ENCODE data around the gene SLC22A1.

Gene SLC22A1

DNA sequence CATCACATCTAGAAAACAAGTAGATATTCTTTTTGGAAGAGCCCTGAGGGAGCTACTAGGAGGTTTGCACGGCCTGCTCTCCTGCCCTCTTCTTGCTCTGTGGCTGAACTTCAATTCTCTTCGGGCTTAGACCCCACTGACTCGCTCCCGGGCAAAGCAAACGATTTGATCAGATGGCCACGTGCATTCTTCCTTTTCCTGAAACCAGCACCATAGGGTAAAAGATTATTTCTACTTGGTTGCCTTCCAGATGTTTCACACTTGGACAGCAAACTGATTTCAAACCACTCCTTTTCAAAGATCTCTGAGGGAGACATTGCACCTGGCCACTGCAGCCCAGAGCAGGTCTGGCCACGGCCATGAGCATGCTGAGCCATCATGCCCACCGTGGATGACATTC, at the start of gene SLC22A1:
SLC22A1 (plus strand) TSS at position 258 of the 400 bp plus-strand sequence; CDS start at position 379, 121 bp downstream.
- Histone ChIP-seq H3K27ac (ENCODE audit: low read depth, low read length) (no peak within 1 kb of the TSS), H3K4me3 (ENCODE audit: low read depth, low read length) (no peak within 1 kb of the TSS), H3K27me3 (ENCODE audit: control insufficient read depth, insufficient read depth, low read length) (no peaks in the 10 kb centered on the region), H3K9me3 (ENCODE audit: control insufficient read depth, insufficient read depth, low read depth, low read length) (peaks cover 22% of the 10 kb centered on the region), H3K36me3 (ENCODE audit: control insufficient read depth, insufficient read depth, low read length) (peaks cover 5% of the 10 kb centered on the region; the same call in 1 of the 2 replicates), H3K4me1 (ENCODE audit: control insufficient read depth, insufficient read depth, low read length) (no peaks in the 10 kb centered on the region), H3K9ac (ENCODE audit: low read length) (no peak within 1 kb of the TSS)

DNA sequence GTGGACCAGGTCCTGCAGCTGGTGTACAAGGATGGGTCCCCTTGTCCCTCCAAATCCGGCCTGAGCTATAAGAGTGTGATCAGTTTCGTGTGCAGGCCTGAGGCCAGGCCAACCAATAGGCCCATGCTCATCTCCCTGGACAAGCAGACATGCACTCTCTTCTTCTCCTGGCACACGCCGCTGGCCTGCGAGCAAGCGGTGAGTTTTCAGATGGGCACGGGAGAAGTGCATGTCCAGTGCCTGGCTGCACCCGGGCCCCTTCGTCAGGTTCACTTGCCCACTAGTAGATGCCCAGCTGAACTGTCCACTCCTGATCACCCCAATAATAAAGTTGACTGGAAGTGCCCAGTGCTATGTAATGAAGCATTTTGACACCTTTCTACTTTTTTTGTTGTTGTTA, 48.3 kb upstream of the SLC22A1 start:
- Histone ChIP-seq H3K36me3 (ENCODE audit: control insufficient read depth, insufficient read depth, low read length) (peaks cover 98% of the 10 kb centered on the region), H3K9me3 (ENCODE audit: control insufficient read depth, insufficient read depth, low read depth, low read length) (no peaks in the 10 kb centered on the region), H3K9ac (ENCODE audit: low read length) (no peak overlapping the region), H3K4me1 (ENCODE audit: control insufficient read depth, insufficient read depth, low read length) (no peaks in the 10 kb centered on the region), H3K4me3 (ENCODE audit: low read depth, low read length) (no peak overlapping the region), H3K27ac (ENCODE audit: low read depth, low read length) (no peak overlapping the region), H3K27me3 (ENCODE audit: control insufficient read depth, insufficient read depth, low read length) (no peaks in the 10 kb centered on the region)

GRCh38 chr6:160076009-160076408, 45.6 kb upstream of the SLC22A1 start:
- H3K27ac ChIP-seq (ENCODE audit: low read depth, low read length), result no peak overlapping the region
- no peak overlapping the region for H3K9ac ChIP-seq (ENCODE audit: low read length)
- H3K9me3 ChIP-seq (ENCODE audit: control insufficient read depth, insufficient read depth, low read depth, low read length), result no peaks in the 10 kb centered on the region
- no peaks in the 10 kb centered on the region for H3K4me1 ChIP-seq (ENCODE audit: control insufficient read depth, insufficient read depth, low read length)
- peaks cover 95% of the 10 kb centered on the region for H3K36me3 ChIP-seq (ENCODE audit: control insufficient read depth, insufficient read depth, low read length)
- no peak overlapping the region for H3K4me3 ChIP-seq (ENCODE audit: low read depth, low read length)
- no peaks in the 10 kb centered on the region for H3K27me3 ChIP-seq (ENCODE audit: control insufficient read depth, insufficient read depth, low read length)

GRCh38 chr6:160077024-160077423, 44.6 kb upstream of the SLC22A1 start:
- Histone ChIP-seq H3K9ac (ENCODE audit: low read length) (no peak overlapping the region), H3K4me1 (ENCODE audit: control insufficient read depth, insufficient read depth, low read length) (no peaks in the 10 kb centered on the region), H3K27me3 (ENCODE audit: control insufficient read depth, insufficient read depth, low read length) (no peaks in the 10 kb centered on the region), H3K27ac (ENCODE audit: low read depth, low read length) (no peak overlapping the region), H3K9me3 (ENCODE audit: control insufficient read depth, insufficient read depth, low read depth, low read length) (no peaks in the 10 kb centered on the region), H3K36me3 (ENCODE audit: control insufficient read depth, insufficient read depth, low read length) (peaks cover 96% of the 10 kb centered on the region), H3K4me3 (ENCODE audit: low read depth, low read length) (no peak overlapping the region)

- Histone ChIP-seq H3K36me3 (ENCODE audit: control insufficient read depth, insufficient read depth, low read length) (peaks cover 94% of the 10 kb centered on the region), H3K9me3 (ENCODE audit: control insufficient read depth, insufficient read depth, low read depth, low read length) (no peaks in the 10 kb centered on the region), H3K4me3 (ENCODE audit: low read depth, low read length) (no peak overlapping the region), H3K9ac (ENCODE audit: low read length) (no peak overlapping the region), H3K27me3 (ENCODE audit: control insufficient read depth, insufficient read depth, low read length) (no peaks in the 10 kb centered on the region), H3K4me1 (ENCODE audit: control insufficient read depth, insufficient read depth, low read length) (no peaks in the 10 kb centered on the region), H3K27ac (ENCODE audit: low read depth, low read length) (no peak overlapping the region)
Observed at GRCh38 chr6:160077526-160077925, 44.1 kb upstream of the SLC22A1 start.

- Histone ChIP-seq H3K9ac (ENCODE audit: low read length) (no peak overlapping the region), H3K27ac (ENCODE audit: low read depth, low read length) (no peak overlapping the region), H3K36me3 (ENCODE audit: control insufficient read depth, insufficient read depth, low read length) (peaks cover 92% of the 10 kb centered on the region)
Observed at GRCh38 chr6:160078883-160079685, 42.5 kb upstream of the SLC22A1 start.

GRCh38 chr6:160079686-160080043, 42.0 kb upstream of the SLC22A1 start:
- H3K27me3 ChIP-seq (ENCODE audit: control insufficient read depth, insufficient read depth, low read length), result no peaks in the 10 kb centered on the region
- H3K9ac ChIP-seq (ENCODE audit: low read length), result no peak overlapping the region
- H3K4me1 ChIP-seq (ENCODE audit: control insufficient read depth, insufficient read depth, low read length), result no peaks in the 10 kb centered on the region
- peaks cover 92% of the 10 kb centered on the region for H3K36me3 ChIP-seq (ENCODE audit: control insufficient read depth, insufficient read depth, low read length)
- H3K27ac ChIP-seq (ENCODE audit: low read depth, low read length), result no peak overlapping the region
- no peak overlapping the region for H3K4me3 ChIP-seq (ENCODE audit: low read depth, low read length)
- H3K9me3 ChIP-seq (ENCODE audit: control insufficient read depth, insufficient read depth, low read depth, low read length), result no peaks in the 10 kb centered on the region

More at GRCh38 chr6:160078883-160079685, 42.5 kb upstream of the SLC22A1 start:
- Histone ChIP-seq H3K4me1 (ENCODE audit: control insufficient read depth, insufficient read depth, low read length) (no peaks in the 10 kb centered on the region), H3K27me3 (ENCODE audit: control insufficient read depth, insufficient read depth, low read length) (no peaks in the 10 kb centered on the region), H3K4me3 (ENCODE audit: low read depth, low read length) (no peak overlapping the region), H3K9me3 (ENCODE audit: control insufficient read depth, insufficient read depth, low read depth, low read length) (no peaks in the 10 kb centered on the region)

DNA sequence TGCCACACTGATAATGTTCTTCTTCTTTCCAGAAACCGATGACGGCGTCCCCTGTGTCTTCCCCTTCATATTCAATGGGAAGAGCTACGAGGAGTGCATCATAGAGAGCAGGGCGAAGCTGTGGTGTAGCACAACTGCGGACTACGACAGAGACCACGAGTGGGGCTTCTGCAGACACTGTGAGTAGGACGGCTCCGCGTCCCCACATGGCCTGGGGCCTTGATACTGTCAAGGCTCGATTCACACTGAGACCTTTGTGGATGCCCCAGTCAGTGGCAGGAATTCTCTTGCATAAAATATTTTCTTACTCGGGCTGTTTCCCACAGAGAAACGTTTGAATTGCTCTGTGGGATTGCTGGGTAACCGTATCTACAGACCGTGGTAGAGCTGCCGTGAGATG, 41.5 kb upstream of the SLC22A1 start:
- no peak overlapping the region for H3K4me3 ChIP-seq (ENCODE audit: low read depth, low read length)
- no peaks in the 10 kb centered on the region for H3K27me3 ChIP-seq (ENCODE audit: control insufficient read depth, insufficient read depth, low read length)
- H3K4me1 ChIP-seq (ENCODE audit: control insufficient read depth, insufficient read depth, low read length), result no peaks in the 10 kb centered on the region
- peaks cover 94% of the 10 kb centered on the region for H3K36me3 ChIP-seq (ENCODE audit: control insufficient read depth, insufficient read depth, low read length)
- no peak overlapping the region for H3K9ac ChIP-seq (ENCODE audit: low read length)
- no peaks in the 10 kb centered on the region for H3K9me3 ChIP-seq (ENCODE audit: control insufficient read depth, insufficient read depth, low read depth, low read length)
- no peak overlapping the region for H3K27ac ChIP-seq (ENCODE audit: low read depth, low read length)

DNA sequence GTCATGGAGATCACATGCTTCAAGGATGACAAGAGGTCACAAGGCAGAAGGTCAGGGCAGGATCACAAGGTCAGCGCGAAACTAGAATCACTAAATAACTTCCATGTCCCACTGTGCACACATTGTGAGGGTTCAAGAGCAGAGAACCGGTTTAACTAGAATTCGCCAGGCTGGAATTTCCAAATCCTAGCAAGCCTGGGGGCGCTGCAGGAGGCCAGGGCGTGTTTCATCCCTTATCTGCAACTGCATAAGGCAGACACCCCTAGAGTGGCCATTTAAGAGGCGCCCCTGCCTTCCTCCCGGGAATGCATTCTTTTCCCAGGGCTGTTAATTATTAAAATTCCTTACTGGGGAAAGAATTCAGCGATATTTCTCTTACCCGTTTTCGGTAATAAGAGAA, 40.2 kb upstream of the SLC22A1 start:
- no peak overlapping the region for H3K27ac ChIP-seq (ENCODE audit: low read depth, low read length)
- H3K9me3 ChIP-seq (ENCODE audit: control insufficient read depth, insufficient read depth, low read depth, low read length), result no peaks in the 10 kb centered on the region
- H3K9ac ChIP-seq (ENCODE audit: low read length), result no peak overlapping the region
- H3K36me3 ChIP-seq (ENCODE audit: control insufficient read depth, insufficient read depth, low read length), result peaks cover 94% of the 10 kb centered on the region
- no peaks in the 10 kb centered on the region for H3K27me3 ChIP-seq (ENCODE audit: control insufficient read depth, insufficient read depth, low read length)
- no peaks in the 10 kb centered on the region for H3K4me1 ChIP-seq (ENCODE audit: control insufficient read depth, insufficient read depth, low read length)
- no peak overlapping the region for H3K4me3 ChIP-seq (ENCODE audit: low read depth, low read length)

DNA sequence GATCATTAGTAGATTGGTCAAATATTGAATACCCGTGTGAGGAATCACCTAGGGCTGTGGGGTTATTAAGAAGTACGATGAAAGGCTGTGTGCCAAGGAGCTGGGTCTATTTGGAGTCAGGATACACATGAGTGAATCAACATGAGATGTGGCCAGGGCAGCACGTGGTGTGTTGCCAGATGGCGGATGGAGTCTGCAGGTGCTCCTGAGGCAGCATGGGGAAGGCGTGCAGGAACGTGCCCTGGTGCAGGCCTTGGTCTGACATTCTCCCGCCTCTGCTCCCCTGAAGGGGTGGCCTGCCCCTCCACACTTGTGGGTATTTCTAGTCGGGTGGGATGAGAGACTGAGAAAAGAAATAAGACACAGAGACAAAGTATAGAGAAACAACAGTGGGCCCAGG, 39.0 kb upstream of the SLC22A1 start:
- Histone ChIP-seq H3K36me3 (ENCODE audit: control insufficient read depth, insufficient read depth, low read length) (peaks cover 87% of the 10 kb centered on the region), H3K9ac (ENCODE audit: low read length) (no peak overlapping the region), H3K27ac (ENCODE audit: low read depth, low read length) (no peak overlapping the region), H3K27me3 (ENCODE audit: control insufficient read depth, insufficient read depth, low read length) (no peaks in the 10 kb centered on the region), H3K4me3 (ENCODE audit: low read depth, low read length) (no peak overlapping the region), H3K9me3 (ENCODE audit: control insufficient read depth, insufficient read depth, low read depth, low read length) (no peaks in the 10 kb centered on the region), H3K4me1 (ENCODE audit: control insufficient read depth, insufficient read depth, low read length) (no peaks in the 10 kb centered on the region)

DNA sequence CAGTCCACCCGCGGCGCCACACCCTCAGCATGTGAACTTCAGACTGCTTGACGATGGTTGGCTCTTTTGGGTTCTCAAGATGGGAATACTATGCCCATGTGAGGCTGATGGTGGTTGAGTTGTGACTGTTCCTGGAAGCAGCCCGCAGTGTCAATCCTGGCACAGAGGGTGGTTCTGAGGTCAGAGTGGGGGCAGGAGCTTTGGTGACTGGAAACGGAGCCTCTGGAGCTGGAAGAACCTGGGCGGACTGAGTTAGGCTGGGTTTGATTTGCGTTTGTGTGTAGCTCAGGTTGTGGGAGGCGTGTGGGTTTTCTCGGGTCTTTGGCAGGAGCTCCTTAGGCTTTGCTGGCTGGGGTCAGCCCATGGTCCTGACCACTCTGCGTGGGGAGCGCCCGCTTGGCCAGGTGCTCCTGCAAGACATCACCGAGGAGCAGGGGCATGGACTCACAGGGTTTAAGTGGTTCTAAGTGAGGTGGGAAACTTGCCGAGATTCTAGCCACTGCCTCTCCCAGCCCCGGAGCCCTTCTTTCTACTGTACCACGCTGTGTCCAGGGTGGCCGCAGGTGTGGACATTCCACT, 37.3 kb upstream of the SLC22A1 start:
- Histone ChIP-seq H3K9ac (ENCODE audit: low read length) (no peak overlapping the region), H3K4me1 (ENCODE audit: control insufficient read depth, insufficient read depth, low read length) (no peaks in the 10 kb centered on the region), H3K9me3 (ENCODE audit: control insufficient read depth, insufficient read depth, low read depth, low read length) (no peaks in the 10 kb centered on the region), H3K36me3 (ENCODE audit: control insufficient read depth, insufficient read depth, low read length) (peaks cover 86% of the 10 kb centered on the region), H3K27ac (ENCODE audit: low read depth, low read length) (no peak overlapping the region), H3K4me3 (ENCODE audit: low read depth, low read length) (no peak overlapping the region), H3K27me3 (ENCODE audit: control insufficient read depth, insufficient read depth, low read length) (no peaks in the 10 kb centered on the region)

All from HUES6 (cell line).